ENCODE data around the gene KIF21B. TPM values are rescaled to one million over a fixed set of nuclear protein-coding genes. Genes with fewer than 3 reads are reported as not detected.

KIF21B gene
- total and polyA plus RNA-seq, 2 of the 8 experiments (the other 6 are each of a cell fraction or from before 2014, with no cell fraction given): 10.8 to 26.5 TPM

DNA sequence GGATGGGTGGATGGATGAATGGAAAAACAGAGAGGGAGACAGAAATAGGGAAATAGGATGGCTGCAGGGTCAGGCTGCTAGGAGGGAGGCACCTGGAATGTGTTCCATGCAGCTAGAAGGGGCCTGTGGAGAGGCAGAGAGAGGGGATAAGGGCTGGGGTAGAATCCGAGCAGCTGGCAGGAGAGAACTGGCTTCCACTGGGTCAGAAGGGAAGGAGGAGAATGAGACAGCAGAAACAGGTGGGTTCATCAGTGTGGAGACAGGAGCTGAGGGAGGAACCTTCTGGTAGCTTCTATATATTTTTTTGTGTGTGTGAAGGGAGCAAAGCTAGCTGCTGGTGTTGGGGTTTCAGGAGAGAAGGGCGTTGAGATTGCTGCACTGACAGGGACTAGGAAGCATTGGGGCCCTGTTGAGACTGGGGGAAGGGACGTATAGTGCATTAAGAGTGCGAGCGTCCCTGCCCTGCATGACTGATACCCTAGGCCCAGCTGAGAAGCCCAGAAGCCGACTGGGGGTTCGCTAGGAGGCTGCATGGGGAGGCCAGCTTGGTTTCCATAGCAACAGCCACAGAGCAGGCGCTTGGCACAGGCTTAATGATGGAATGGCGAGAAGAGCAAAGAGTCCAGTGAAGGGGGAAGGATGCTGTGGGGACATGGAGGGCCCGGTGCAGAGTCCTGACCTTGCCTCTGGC is 14.8 kb upstream of the KIF21B start (continued):
- no peak for TF ChIP-seq SAP30 (IDR thresholded peaks at IDR 0.05; ENCODE audit: insufficient read depth, insufficient replicate concordance, low read length)
- TF ChIP-seq SP2 (IDR thresholded peaks at IDR 0.05; ENCODE audit: low read length): no peak
- TF ChIP-seq SP1 (IDR thresholded peaks at IDR 0.05; ENCODE audit: low read depth, low read length): no peak
- TF ChIP-seq CBX5 (IDR thresholded peaks at IDR 0.05; ENCODE audit: low read depth, low read length): no peak
